HepG2 (cell line): ENCODE results near the gene PCAT6. TPM values are rescaled to one million over a fixed set of nuclear protein-coding genes. Genes with fewer than 3 reads are reported as not detected.

Experiments used
- ESRRA ChIP-seq: sonication (generic); formaldehyde crosslinking; IDR thresholded peaks from 2 replicates; pipeline ENCODE4 v1.5.1; 2020; ENCODE audit warnings: mild to moderate bottlenecking, low read depth, missing genetic modification reagents
- ETV5 ChIP-seq: IDR thresholded peaks from 2 replicates; pipeline ENCODE4 v1.6.1; 2018; ENCODE audit warnings: missing biosample characterization, missing genetic modification reagents, inconsistent platforms, borderline replicate concordance
- FOXK1 ChIP-seq: sonication (generic); formaldehyde crosslinking; IDR thresholded peaks from 2 replicates; pipeline ENCODE4 v1.4.0; 2020; ENCODE audit warnings: low read depth, missing genetic modification reagents, borderline replicate concordance
- GPBP1L1 ChIP-seq: sonication (generic); formaldehyde crosslinking; IDR thresholded peaks from 2 replicates; pipeline ENCODE4 v1.5.0; 2020; ENCODE audit warnings: mild to moderate bottlenecking, missing genetic modification reagents
- GTF2F1 ChIP-seq: fragments of 150-350 bp; IDR thresholded peaks from 2 replicates; pipeline ENCODE4 v1.6.1; 2014; ENCODE audit warnings: low read length
- HDAC6 ChIP-seq: fragments of 200-600 bp; sonication (generic); IDR thresholded peaks from 2 replicates; pipeline ENCODE4 v1.7.0; 2017; ENCODE audit warnings: mild to moderate bottlenecking, antibody characterized with exemption, low read length, low read depth
- HNF4G ChIP-seq, 2 experiments: sonication (generic) in 1 of 2; formaldehyde crosslinking in 1 of 2; IDR thresholded peaks; 2 replicates each; pipeline versions ENCODE4 v1.4.0 to v1.6.1; 2011 to 2020; ENCODE audit warnings: borderline replicate concordance in 2 of 2, low read depth in 2 of 2, mild to moderate bottlenecking in 2 of 2, low read length in 1 of 2, missing genetic modification reagents in 1 of 2, moderate library complexity in 1 of 2
- KDM5A ChIP-seq: fragments of 200-600 bp; sonication (generic); IDR thresholded peaks from 2 replicates; pipeline ENCODE4 v1.7.0; 2018; ENCODE audit warnings: antibody characterized with exemption, mild to moderate bottlenecking, low read length, borderline replicate concordance
- KMT2B ChIP-seq: IDR thresholded peaks from 2 replicates; pipeline ENCODE4 v1.6.1; 2016; ENCODE audit warnings: missing genetic modification reagents, missing compliant biosample characterization
- NFIB ChIP-seq: sonication (generic); formaldehyde crosslinking; IDR thresholded peaks from 2 replicates; pipeline ENCODE4 v1.9.0; 2021; ENCODE audit warnings: missing genetic modification reagents, mild to moderate bottlenecking, borderline replicate concordance
- PRDM15 ChIP-seq: sonication (generic); formaldehyde crosslinking; IDR thresholded peaks from 2 replicates; pipeline ENCODE4 v1.4.0; 2020; ENCODE audit warnings: missing genetic modification reagents
- SCMH1 ChIP-seq: sonication (generic); formaldehyde crosslinking; IDR thresholded peaks from 2 replicates; pipeline ENCODE4 v1.9.0; 2021; ENCODE audit warnings: missing genetic modification reagents, mild to moderate bottlenecking, borderline replicate concordance
- SRSF4 ChIP-seq: fragments of 200-400 bp; formaldehyde crosslinking; IDR thresholded peaks from one replicate; pipeline ENCODE4 v1.6.1; 2018; ENCODE audit warnings: mild to moderate bottlenecking, low read depth, low read length, moderate library complexity; ENCODE audit not compliant: poor library complexity, severe bottlenecking
- TEAD3 ChIP-seq: optimal IDR thresholded peaks from 2 replicates; pipeline ENCODE3; 2016; ENCODE audit warnings: borderline replicate concordance
- XRCC5 ChIP-seq: fragments of 200-400 bp; formaldehyde crosslinking; optimal IDR thresholded peaks from 2 replicates; pipeline ENCODE3; 2017; ENCODE audit warnings: mild to moderate bottlenecking, low read length
- ZC3H4 ChIP-seq: sonication (generic); formaldehyde crosslinking; IDR thresholded peaks from 2 replicates; pipeline ENCODE4 v1.4.0; 2020; ENCODE audit warnings: missing genetic modification reagents, borderline replicate concordance
- ZNF329 ChIP-seq: sonication (generic); formaldehyde crosslinking; IDR thresholded peaks from 2 replicates; pipeline ENCODE4 v1.9.0; 2021; ENCODE audit warnings: low read depth, mild to moderate bottlenecking, missing genetic modification reagents
- ZNF331 ChIP-seq: sonication (generic); formaldehyde crosslinking; IDR thresholded peaks from 2 replicates; pipeline ENCODE4 v1.4.0; 2020; ENCODE audit warnings: missing genetic modification reagents
- ZNF350 ChIP-seq: sonication (generic); formaldehyde crosslinking; IDR thresholded peaks from 2 replicates; pipeline ENCODE4 v1.4.0; 2020; ENCODE audit warnings: mild to moderate bottlenecking, low read depth, missing genetic modification reagents, borderline replicate concordance
- ZNF354B ChIP-seq: sonication (generic); formaldehyde crosslinking; IDR thresholded peaks from 2 replicates; pipeline ENCODE4 v1.8.0; 2022; ENCODE audit warnings: mild to moderate bottlenecking, missing genetic modification reagents
- ZNF512B ChIP-seq: sonication (generic); formaldehyde crosslinking; IDR thresholded peaks from 2 replicates; pipeline ENCODE4 v1.5.1; 2020; ENCODE audit warnings: missing genetic modification reagents, mild to moderate bottlenecking, borderline replicate concordance
- polyA plus RNA-seq, 8 experiments: library from polyadenylated mRNA; depleted of rRNA in 3 of 8; stranded (reverse) in 7 of 8; unstranded in 1 of 8; fragments of >200 nt; fragmentation: Illumina TruSeq in 4 of 8; extraction: Trizol in 4 of 8; gene quantifications; 2 replicates each; pipeline versions ENCODE4 v1.2.1 to v1.2.3, GENCODE V29; 2011 to 2016; ENCODE audit warnings: low read depth in 4 of 8, missing spikeins in 1 of 8, mixed read lengths in 1 of 8; ENCODE audit not compliant: insufficient read depth in 1 of 8
- total RNA-seq, 5 experiments: library from RNA; depleted of rRNA; stranded (reverse); fragments of >200 nt; fragmentation: Illumina TruSeq; extraction: Trizol; gene quantifications; 2 replicates each; pipeline ENCODE4 v1.2.3, GENCODE V29; 2016; ENCODE audit warnings: low read depth in 1 of 5

Gene PCAT6
- total and polyA plus RNA-seq, 2 of the 13 experiments (the other 11 are each of a cell fraction or from before 2014, with no cell fraction given) = 0.60 to 4.4 TPM

GRCh38 chr1:202810615-202811295 lies at the start of gene PCAT6 (continued):
- TF ChIP-seq ZNF329 (CRISPR knock-in tag) (no peak), ZNF350 (CRISPR knock-in tag) (peak; percentile 34; the same call in 1 of the 2 replicates), HDAC6 (no peak), GPBP1L1 (no peak), ZNF512B (CRISPR knock-in tag) (no peak), KMT2B (CRISPR knock-in tag) (peak; percentile 76), XRCC5 (peak; percentile 72), TEAD3 (peak; percentile 20), ESRRA (CRISPR knock-in tag) (peak; percentile 61; the same call in 1 of the 2 replicates), HNF4G (IDR thresholded peaks at IDR 0.05; ENCODE audit: borderline replicate concordance, low read depth, low read length) (peak; percentile 9; the same call in 1 of the 2 replicates), HNF4G (CRISPR knock-in tag; IDR thresholded peaks at IDR 0.05; ENCODE audit: borderline replicate concordance, low read depth) (no peak; the same call in 1 of the 2 replicates), KDM5A (peak; percentile 68; the same call in 1 of the 2 replicates), GTF2F1 (no peak), PRDM15 (CRISPR knock-in tag) (no peak), ZNF331 (CRISPR knock-in tag) (no peak), ZC3H4 (no peak), NFIB (CRISPR knock-in tag) (no peak), ETV5 (CRISPR knock-in tag) (peak; percentile 47), ZNF354B (CRISPR knock-in tag) (peak; percentile 74; the same call in 1 of the 2 replicates), SCMH1 (no peak), FOXK1 (CRISPR knock-in tag) (peak; percentile 100), SRSF4 (no peak)
